ENCODE measurements around the gene AGPAT2.

DNA sequence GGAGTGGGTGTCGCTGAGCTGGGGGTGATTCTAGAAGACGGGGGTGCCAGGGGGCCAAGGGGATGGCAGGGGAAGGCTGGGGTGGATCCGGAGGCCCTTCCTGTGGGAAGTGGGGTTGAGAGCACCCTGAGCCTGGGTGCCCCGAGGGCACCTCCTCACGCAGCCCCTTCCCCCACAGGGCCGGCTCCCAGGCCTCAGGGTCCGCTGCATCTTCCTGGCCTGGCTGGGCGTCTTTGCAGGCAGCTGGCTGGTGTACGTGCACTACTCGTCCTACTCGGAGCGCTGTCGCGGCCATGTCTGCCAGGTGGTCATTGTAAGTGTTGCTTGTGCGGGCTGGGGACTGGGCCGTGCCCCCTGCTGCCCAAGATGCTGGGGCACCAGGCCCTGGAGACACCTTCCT lies 30.1 kb upstream of the AGPAT2 start:
- TF ChIP-seq NRF1 (IDR thresholded peaks at IDR 0.05; ENCODE audit: low read depth, low read length) (no peak), SMC3 (IDR thresholded peaks at IDR 0.05; ENCODE audit: low read depth, low read length) (no peak), CHD2 (IDR thresholded peaks at IDR 0.05; ENCODE audit: low read length, partially characterized antibody) (no peak), SIN3A (IDR thresholded peaks at IDR 0.05; ENCODE audit: borderline replicate concordance, low read depth, low read length) (no peak)
- TF ChIP-seq, protein P1, sequence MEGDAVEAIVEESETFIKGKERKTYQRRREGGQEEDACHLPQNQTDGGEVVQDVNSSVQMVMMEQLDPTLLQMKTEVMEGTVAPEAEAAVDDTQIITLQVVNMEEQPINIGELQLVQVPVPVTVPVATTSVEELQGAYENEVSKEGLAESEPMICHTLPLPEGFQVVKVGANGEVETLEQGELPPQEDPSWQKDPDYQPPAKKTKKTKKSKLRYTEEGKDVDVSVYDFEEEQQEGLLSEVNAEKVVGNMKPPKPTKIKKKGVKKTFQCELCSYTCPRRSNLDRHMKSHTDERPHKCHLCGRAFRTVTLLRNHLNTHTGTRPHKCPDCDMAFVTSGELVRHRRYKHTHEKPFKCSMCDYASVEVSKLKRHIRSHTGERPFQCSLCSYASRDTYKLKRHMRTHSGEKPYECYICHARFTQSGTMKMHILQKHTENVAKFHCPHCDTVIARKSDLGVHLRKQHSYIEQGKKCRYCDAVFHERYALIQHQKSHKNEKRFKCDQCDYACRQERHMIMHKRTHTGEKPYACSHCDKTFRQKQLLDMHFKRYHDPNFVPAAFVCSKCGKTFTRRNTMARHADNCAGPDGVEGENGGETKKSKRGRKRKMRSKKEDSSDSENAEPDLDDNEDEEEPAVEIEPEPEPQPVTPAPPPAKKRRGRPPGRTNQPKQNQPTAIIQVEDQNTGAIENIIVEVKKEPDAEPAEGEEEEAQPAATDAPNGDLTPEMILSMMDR (IDR thresholded peaks at IDR 0.05): no peak
